HepG2 (cell line): ENCODE measurements around the gene CCDC17. TPM values are rescaled to one million over a fixed set of nuclear protein-coding genes. Genes with fewer than 3 reads are reported as not detected.

Experiments
- GABPA ChIP-seq, 2 experiments: IDR thresholded peaks; 2 replicates each; pipeline ENCODE4 v1.6.1; 2011 to 2016; ENCODE audit warnings: low read depth in 2 of 2, low read length in 1 of 2, missing biosample characterization in 1 of 2, missing genetic modification characterization in 1 of 2
- GMEB1 ChIP-seq: sonication (generic); formaldehyde crosslinking; IDR thresholded peaks from 2 replicates; pipeline ENCODE4 v1.5.1; 2020; ENCODE audit warnings: missing genetic modification reagents, mild to moderate bottlenecking, borderline replicate concordance
- HNF1B ChIP-seq: sonication (generic); formaldehyde crosslinking; IDR thresholded peaks from 2 replicates; pipeline ENCODE4 v1.5.1; 2020; ENCODE audit warnings: mild to moderate bottlenecking, moderate library complexity, missing genetic modification reagents
- IRF2 ChIP-seq: IDR thresholded peaks from 2 replicates; pipeline ENCODE4 v1.6.1; 2018; ENCODE audit warnings: missing genetic modification reagents, missing compliant biosample characterization
- MEIS1 ChIP-seq: sonication (generic); formaldehyde crosslinking; IDR thresholded peaks from 2 replicates; pipeline ENCODE4 v1.9.0; 2021; ENCODE audit warnings: mild to moderate bottlenecking, missing genetic modification reagents, moderate library complexity, borderline replicate concordance
- MLX ChIP-seq: IDR thresholded peaks from 2 replicates; pipeline ENCODE4 v1.6.1; 2016
- PHF21A ChIP-seq: sonication (generic); formaldehyde crosslinking; IDR thresholded peaks from 2 replicates; pipeline ENCODE4 v1.5.0; 2020; ENCODE audit warnings: mild to moderate bottlenecking, missing genetic modification reagents
- PPARG ChIP-seq: conservative IDR thresholded peaks from 2 replicates; pipeline ENCODE4 v1.6.1; 2016; ENCODE audit warnings: missing biosample characterization, missing genetic modification reagents
- PRDM4 ChIP-seq: sonication (generic); formaldehyde crosslinking; IDR thresholded peaks from 2 replicates; pipeline ENCODE4 v1.9.0; 2021; ENCODE audit warnings: missing genetic modification reagents, borderline replicate concordance
- RFX1 ChIP-seq: fragments of 450-650 bp; IDR thresholded peaks from 2 replicates; pipeline ENCODE4 v1.6.1; 2017
- RFXAP ChIP-seq: sonication (generic); formaldehyde crosslinking; IDR thresholded peaks from 2 replicates; pipeline ENCODE4 v1.4.0; 2020; ENCODE audit warnings: missing genetic modification reagents, borderline replicate concordance
- SRY ChIP-seq: sonication (generic); formaldehyde crosslinking; IDR thresholded peaks from 2 replicates; pipeline ENCODE4 v1.8.0; 2022; ENCODE audit warnings: mild to moderate bottlenecking, missing genetic modification reagents
- ZBTB33 ChIP-seq: sonication (generic); formaldehyde crosslinking; IDR thresholded peaks from 2 replicates; pipeline ENCODE4 v1.4.0; 2020; ENCODE audit warnings: missing genetic modification reagents
- ZFP91 ChIP-seq: sonication (generic); formaldehyde crosslinking; IDR thresholded peaks from 2 replicates; pipeline ENCODE4 v1.9.0; 2022; ENCODE audit warnings: missing genetic modification reagents, mild to moderate bottlenecking, borderline replicate concordance
- ZNF260 ChIP-seq: sonication (generic); formaldehyde crosslinking; IDR thresholded peaks from 2 replicates; pipeline ENCODE4 v1.4.0; 2020; ENCODE audit warnings: missing genetic modification reagents, low read depth, mild to moderate bottlenecking, borderline replicate concordance
- ZNF446 ChIP-seq: sonication (generic); formaldehyde crosslinking; IDR thresholded peaks from 2 replicates; pipeline ENCODE4 v1.5.0; 2020; ENCODE audit warnings: mild to moderate bottlenecking, missing genetic modification reagents
- ZNF768 ChIP-seq: sonication (generic); formaldehyde crosslinking; IDR thresholded peaks from 2 replicates; pipeline ENCODE4 v1.4.0; 2020; ENCODE audit warnings: missing genetic modification reagents
- ZSCAN22 ChIP-seq: sonication (generic); formaldehyde crosslinking; IDR thresholded peaks from 2 replicates; pipeline ENCODE4 v1.4.0; 2020; ENCODE audit warnings: mild to moderate bottlenecking, missing genetic modification reagents
- polyA plus RNA-seq, 8 experiments: library from polyadenylated mRNA; depleted of rRNA in 3 of 8; stranded (reverse) in 7 of 8; unstranded in 1 of 8; fragments of >200 nt; fragmentation: Illumina TruSeq in 4 of 8; extraction: Trizol in 4 of 8; gene quantifications; 2 replicates each; pipeline versions ENCODE4 v1.2.1 to v1.2.3, GENCODE V29; 2011 to 2016; ENCODE audit warnings: low read depth in 4 of 8, missing spikeins in 1 of 8, mixed read lengths in 1 of 8; ENCODE audit not compliant: insufficient read depth in 1 of 8
- total RNA-seq, 5 experiments: library from RNA; depleted of rRNA; stranded (reverse); fragments of >200 nt; fragmentation: Illumina TruSeq; extraction: Trizol; gene quantifications; 2 replicates each; pipeline ENCODE4 v1.2.3, GENCODE V29; 2016; ENCODE audit warnings: low read depth in 1 of 5

CCDC17 gene
- total and polyA plus RNA-seq, 2 of the 13 experiments (the other 11 are each of a cell fraction or from before 2014, with no cell fraction given) = 1.5 to 3.3 TPM

- no peak for TF ChIP-seq HNF1B
- peak; percentile 63; the same call in 1 of the 2 replicates for TF ChIP-seq ZBTB33 (CRISPR knock-in tag)
- TF ChIP-seq ZNF768 (CRISPR knock-in tag) = no peak
- TF ChIP-seq MLX = no peak
- TF ChIP-seq ZSCAN22 (CRISPR knock-in tag) = no peak
- TF ChIP-seq GMEB1 (CRISPR knock-in tag) = no peak
- no peak for TF ChIP-seq IRF2 (CRISPR knock-in tag)
- peak; percentile 24; the same call in 1 of the 2 replicates for TF ChIP-seq ZFP91 (CRISPR knock-in tag)
- TF ChIP-seq SRY (CRISPR knock-in tag) = no peak
- TF ChIP-seq MEIS1 (CRISPR knock-in tag) = no peak
- no peak for TF ChIP-seq ZNF446 (CRISPR knock-in tag)
- TF ChIP-seq PPARG (CRISPR knock-in tag) = no peak
- TF ChIP-seq PRDM4 = no peak
- TF ChIP-seq PHF21A = no peak
- TF ChIP-seq RFX1 = no peak
- no peak for TF ChIP-seq ZNF260 (CRISPR knock-in tag)
- no peak for TF ChIP-seq GABPA (IDR thresholded peaks at IDR 0.05; ENCODE audit: low read depth, low read length)
- TF ChIP-seq GABPA (CRISPR knock-in tag; IDR thresholded peaks at IDR 0.05; ENCODE audit: low read depth) = no peak
- TF ChIP-seq RFXAP (CRISPR knock-in tag) = no peak
Observed at GRCh38 chr1:45621895-45622523, 1.8 kb downstream of the CCDC17 start (continued).
